T-helper 17 cell (primary cell): Measurements from ENCODE around the gene ANKRD63. TPM values are rescaled to one million over a fixed set of nuclear protein-coding genes. Genes with fewer than 3 reads are reported as not detected.

Source experiments
- ATAC-seq: fragments of 150-1000 bp; cut with Tn5 transposase; 2 replicates; pipeline ENCODE4 v1.10.0; 2021; ENCODE audit warnings: mild to moderate bottlenecking, moderate library complexity
- DNase-seq, 3 donors: peaks; one replicate each; pipeline versions ENCODE4 v3.0.0 to v3.0.0-alpha.2; 2020 to 2021
- H3K9me3 ChIP-seq: one replicate; pipeline ENCODE4 v1.7.0; 2013; ENCODE audit warnings: low read length, mild to moderate bottlenecking; ENCODE audit not compliant: control insufficient read depth, poor library complexity, severe bottlenecking
- H3K27ac Mint-ChIP-seq: one replicate; pipeline ENCODE4 v1.8.0; 2022; ENCODE audit warnings: mild to moderate bottlenecking, moderate library complexity, mixed read lengths
- H3K27me3 Mint-ChIP-seq: one replicate; pipeline ENCODE4 v1.8.0; 2022; ENCODE audit warnings: mixed read lengths
- H3K36me3 Mint-ChIP-seq: one replicate; pipeline ENCODE4 v1.8.0; 2022; ENCODE audit warnings: low read depth, mixed read lengths
- H3K4me1 Mint-ChIP-seq: one replicate; pipeline ENCODE4 v1.8.0; 2022; ENCODE audit warnings: mild to moderate bottlenecking, mixed read lengths
- H3K4me3 Mint-ChIP-seq: one replicate; pipeline ENCODE4 v1.8.0; 2022; ENCODE audit warnings: mild to moderate bottlenecking, moderate library complexity, mixed read lengths
- total RNA-seq, 4 donors: library from RNA in 2 of 4; stranded (reverse) in 2 of 4; gene quantifications; one replicate each; pipeline ENCODE4 v1.2.3 and lab custom pipeline; 2022 to 2026

Gene ANKRD63
- total RNA-seq, 2 donors from 2014 or later, result 0.42 TPM; not detected in 1

- Mint-ChIP-seq H3K36me3 (no peaks in the 10 kb centered on the region), H3K27me3 (peaks cover 48% of the 10 kb centered on the region), H3K4me3 (no peak overlapping the region), H3K4me1 (peaks cover 12% of the 10 kb centered on the region), H3K27ac (no peak overlapping the region)
- no peak for ATAC-seq
- no peaks in the 10 kb centered on the region for H3K9me3 ChIP-seq
- DNase-seq, result no peak
Observed at GRCh38 chr15:40276927-40277326, 5.9 kb downstream of the ANKRD63 start.

GRCh38 chr15:40275954-40276353 lies 6.9 kb downstream of the ANKRD63 start:
- DNase-seq (no peak), ATAC-seq (no peak)
- Mint-ChIP-seq H3K4me3 (no peak overlapping the region), H3K27ac (no peak overlapping the region), H3K27me3 (peaks cover 44% of the 10 kb centered on the region), H3K36me3 (no peaks in the 10 kb centered on the region), H3K4me1 (peaks cover 12% of the 10 kb centered on the region)
- no peaks in the 10 kb centered on the region for H3K9me3 ChIP-seq

- Mint-ChIP-seq H3K4me3 (no peak overlapping the region), H3K36me3 (no peaks in the 10 kb centered on the region), H3K27me3 (peaks cover 40% of the 10 kb centered on the region), H3K4me1 (peaks cover 12% of the 10 kb centered on the region), H3K27ac (no peak overlapping the region)
- no peaks in the 10 kb centered on the region for H3K9me3 ChIP-seq
- DNase-seq (no peak), ATAC-seq (no peak)
Observed at GRCh38 chr15:40275523-40275922, 7.3 kb downstream of the ANKRD63 start.

- Mint-ChIP-seq H3K4me3 (no peak overlapping the region), H3K27ac (no peak overlapping the region), H3K27me3 (peaks cover 33% of the 10 kb centered on the region), H3K36me3 (no peaks in the 10 kb centered on the region), H3K4me1 (peaks cover 12% of the 10 kb centered on the region)
- peak; percentile 90 for ATAC-seq
- peak; percentile 74 to 93 (median 80) for DNase-seq
- no peaks in the 10 kb centered on the region for H3K9me3 ChIP-seq
Observed at GRCh38 chr15:40274350-40275274, 8.3 kb downstream of the ANKRD63 start.

- Mint-ChIP-seq H3K27me3 (peaks cover 22% of the 10 kb centered on the region), H3K36me3 (no peaks in the 10 kb centered on the region), H3K27ac (no peak overlapping the region), H3K4me1 (peaks cover 7% of the 10 kb centered on the region), H3K4me3 (no peak overlapping the region)
- DNase-seq, result no peak
- ATAC-seq, result no peak
- H3K9me3 ChIP-seq, result no peaks in the 10 kb centered on the region
Observed at GRCh38 chr15:40273428-40273827, 9.4 kb downstream of the ANKRD63 start.

- ATAC-seq (no peak), DNase-seq (no peak)
- H3K9me3 ChIP-seq, result no peaks in the 10 kb centered on the region
- Mint-ChIP-seq H3K27ac (no peak overlapping the region), H3K4me3 (no peak overlapping the region), H3K4me1 (peaks cover 4% of the 10 kb centered on the region), H3K27me3 (peaks cover 15% of the 10 kb centered on the region), H3K36me3 (no peaks in the 10 kb centered on the region)
Observed at GRCh38 chr15:40272485-40273056, 10.3 kb downstream of the ANKRD63 start.

GRCh38 chr15:40271685-40272484 lies 11.0 kb downstream of the ANKRD63 start:
- no peaks in the 10 kb centered on the region for H3K36me3 Mint-ChIP-seq
- H3K27ac Mint-ChIP-seq, result no peak overlapping the region
- peaks cover 8% of the 10 kb centered on the region for H3K27me3 Mint-ChIP-seq
- H3K4me3 Mint-ChIP-seq, result no peak overlapping the region
- no peaks in the 10 kb centered on the region for H3K9me3 ChIP-seq
- ATAC-seq (no peak), DNase-seq (no peak)
- peaks cover 4% of the 10 kb centered on the region for H3K4me1 Mint-ChIP-seq

- H3K27me3 Mint-ChIP-seq, result no peaks in the 10 kb centered on the region
- no peak overlapping the region for H3K4me3 Mint-ChIP-seq
- H3K4me1 Mint-ChIP-seq, result peaks cover 4% of the 10 kb centered on the region
- H3K27ac Mint-ChIP-seq, result no peak overlapping the region
- no peak for ATAC-seq
- H3K36me3 Mint-ChIP-seq, result no peaks in the 10 kb centered on the region
- no peak for DNase-seq
- H3K9me3 ChIP-seq, result no peaks in the 10 kb centered on the region
Observed at GRCh38 chr15:40270246-40270995, 12.4 kb downstream of the ANKRD63 start.

- Mint-ChIP-seq H3K4me3 (no peak overlapping the region), H3K4me1 (peaks cover 1% of the 10 kb centered on the region), H3K36me3 (no peaks in the 10 kb centered on the region), H3K27ac (no peak overlapping the region), H3K27me3 (no peaks in the 10 kb centered on the region)
- ATAC-seq (no peak), DNase-seq (no peak)
- no peaks in the 10 kb centered on the region for H3K9me3 ChIP-seq
Observed at GRCh38 chr15:40269604-40270003, 13.3 kb downstream of the ANKRD63 start.

GRCh38 chr15:40267670-40268069 lies 15.2 kb downstream of the ANKRD63 start:
- H3K4me3 Mint-ChIP-seq, result no peak overlapping the region
- no peak for DNase-seq
- no peaks in the 10 kb centered on the region for H3K36me3 Mint-ChIP-seq
- no peak for ATAC-seq
- no peaks in the 10 kb centered on the region for H3K4me1 Mint-ChIP-seq
- no peaks in the 10 kb centered on the region for H3K27me3 Mint-ChIP-seq
- H3K27ac Mint-ChIP-seq, result peak overlapping the region; percentile 41
- H3K9me3 ChIP-seq, result no peaks in the 10 kb centered on the region

- H3K4me3 Mint-ChIP-seq, result no peak overlapping the region
- no peak for ATAC-seq
- no peaks in the 10 kb centered on the region for H3K36me3 Mint-ChIP-seq
- H3K4me1 Mint-ChIP-seq, result no peaks in the 10 kb centered on the region
- H3K9me3 ChIP-seq, result no peaks in the 10 kb centered on the region
- no peaks in the 10 kb centered on the region for H3K27me3 Mint-ChIP-seq
- no peak overlapping the region for H3K27ac Mint-ChIP-seq
- DNase-seq, result no peak
Observed at GRCh38 chr15:40266828-40267304, 16.0 kb downstream of the ANKRD63 start.

GRCh38 chr15:40265875-40266274 lies 17.0 kb downstream of the ANKRD63 start:
- DNase-seq, result no peak
- no peaks in the 10 kb centered on the region for H3K9me3 ChIP-seq
- no peak overlapping the region for H3K4me3 Mint-ChIP-seq
- ATAC-seq, result no peak
- peaks cover 5% of the 10 kb centered on the region for H3K27me3 Mint-ChIP-seq
- no peaks in the 10 kb centered on the region for H3K4me1 Mint-ChIP-seq
- no peak overlapping the region for H3K27ac Mint-ChIP-seq
- H3K36me3 Mint-ChIP-seq, result no peaks in the 10 kb centered on the region
